Stimulated activated CD8-positive, alpha-beta memory T cell treated with anti-CD3 and anti-CD28 coated beads, Interleukin-15, amount 100 ng/mL, for 1 hour (primary cell): ENCODE results near the gene D2HGDH.
A peak's percentile ranks its signal among the peaks of the same experiment; 100 is the strongest.
"Not testable (repeated sequence)": the region's sequence is repeated elsewhere in the genome, so short reads cannot be mapped to it uniquely, and the experiment has no call there.

ENCODE experiments used
- DNase-seq: peaks from one replicate; pipeline ENCODE4 v3.0.0-alpha.2; 2020; ENCODE audit warnings: low read depth

The D2HGDH gene

GRCh38 chr2:241748468-241749256 is 14.2 kb downstream of the D2HGDH start:
- no peak for DNase-seq

DNA sequence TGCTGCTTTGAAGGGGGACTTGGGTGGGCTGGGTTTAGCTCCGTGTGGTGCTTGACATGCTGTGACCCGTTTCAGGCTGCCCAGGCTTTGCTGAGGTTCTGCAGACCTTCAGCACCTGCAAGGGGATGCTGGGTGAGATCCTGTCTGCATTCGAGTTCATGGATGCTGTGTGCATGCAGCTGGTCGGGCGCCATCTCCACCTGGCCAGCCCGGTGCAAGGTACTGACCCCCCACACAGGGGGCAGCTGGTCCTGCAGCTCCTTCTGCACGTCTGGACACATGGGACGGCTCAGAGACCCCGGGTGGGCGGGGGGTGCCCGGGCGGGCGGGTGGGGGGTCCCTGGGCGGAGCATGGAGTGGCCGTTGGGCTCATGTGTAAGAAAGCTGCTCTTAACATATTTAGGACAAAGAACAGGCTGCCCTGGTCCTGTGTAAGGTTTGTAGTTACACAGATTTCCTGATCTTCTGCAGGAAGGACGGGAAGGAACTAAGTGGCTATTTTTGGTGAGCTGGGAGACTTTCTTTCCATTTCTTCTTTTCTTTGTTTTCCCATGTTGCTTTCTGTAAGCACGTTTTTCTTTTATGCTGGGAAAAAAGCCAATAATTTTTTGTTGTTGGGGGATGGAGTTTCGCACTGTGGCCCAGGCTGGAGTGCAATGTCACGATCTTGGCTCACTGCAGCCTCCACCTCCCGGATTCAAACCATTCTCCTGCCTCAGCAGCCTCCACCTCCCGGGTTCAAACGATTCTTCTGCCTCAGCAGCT is 15.8 kb downstream of the D2HGDH start:
- DNase-seq, result no peak

GRCh38 chr2:241751152-241751551 is 16.7 kb downstream of the D2HGDH start:
- DNase-seq, result no peak

DNA sequence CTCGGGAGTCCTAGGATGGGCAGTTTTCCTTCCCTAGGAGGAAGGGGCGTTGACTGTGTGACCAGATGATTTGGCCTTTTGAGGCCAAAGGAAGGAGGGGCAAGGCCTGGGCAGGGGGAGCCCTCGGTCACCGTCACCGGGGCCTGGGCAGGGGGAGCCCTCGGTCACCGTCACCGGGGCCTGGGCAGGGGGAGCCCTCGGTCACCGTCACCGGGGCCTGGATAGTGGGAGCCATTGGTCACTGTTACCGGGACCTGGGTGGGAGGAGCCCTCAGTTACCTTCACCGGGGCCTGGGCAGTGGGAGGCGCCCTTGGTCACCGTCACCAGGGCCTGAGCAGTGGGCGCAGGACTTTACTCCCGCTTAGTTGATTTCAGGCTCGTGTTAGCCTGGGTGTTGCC is 17.3 kb downstream of the D2HGDH start:
- no peak for DNase-seq

DNA sequence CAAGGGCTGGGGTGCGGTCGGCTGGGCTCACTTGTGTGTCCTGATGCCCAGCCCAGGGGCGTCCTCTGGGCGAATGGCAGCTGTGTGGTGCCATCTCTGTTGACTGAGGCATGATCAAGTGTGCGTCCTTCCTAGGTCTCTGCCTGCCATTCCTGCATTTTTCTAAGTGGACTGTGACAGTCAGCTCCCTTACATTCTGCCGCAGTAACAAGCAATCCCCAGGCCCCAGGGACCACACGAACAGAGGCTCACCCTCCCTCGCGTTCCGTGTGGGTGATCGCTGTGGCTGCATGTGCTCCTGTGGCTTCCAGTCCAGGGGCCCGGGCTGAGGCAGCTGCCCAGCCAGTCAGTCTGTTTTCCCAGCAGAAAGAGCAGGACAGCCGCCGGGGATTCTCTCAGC is 17.8 kb downstream of the D2HGDH start:
- DNase-seq, result no peak

GRCh38 chr2:241752689-241753276 is 18.4 kb downstream of the D2HGDH start:
- DNase-seq, result no peak

DNA sequence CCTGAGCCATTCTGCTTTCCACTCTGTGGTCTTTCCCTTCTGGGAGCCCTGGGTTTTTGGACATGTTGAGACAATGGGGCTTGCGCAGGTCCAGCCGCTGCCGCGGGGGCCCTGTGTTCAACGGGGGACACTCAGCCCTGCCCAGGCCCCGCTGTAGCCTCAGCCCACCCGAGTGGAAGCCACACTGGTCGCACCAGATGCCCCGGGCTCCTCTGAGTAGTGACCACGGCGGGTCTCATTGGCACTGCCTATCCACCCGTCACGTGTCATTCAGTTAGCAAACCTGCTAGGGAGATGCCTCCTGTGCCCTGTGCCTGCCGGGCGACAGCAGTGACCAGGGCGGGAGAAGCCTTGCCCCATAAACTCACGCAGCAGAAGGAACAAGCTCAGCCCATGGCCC is 19.1 kb downstream of the D2HGDH start:
- no peak for DNase-seq

DNA sequence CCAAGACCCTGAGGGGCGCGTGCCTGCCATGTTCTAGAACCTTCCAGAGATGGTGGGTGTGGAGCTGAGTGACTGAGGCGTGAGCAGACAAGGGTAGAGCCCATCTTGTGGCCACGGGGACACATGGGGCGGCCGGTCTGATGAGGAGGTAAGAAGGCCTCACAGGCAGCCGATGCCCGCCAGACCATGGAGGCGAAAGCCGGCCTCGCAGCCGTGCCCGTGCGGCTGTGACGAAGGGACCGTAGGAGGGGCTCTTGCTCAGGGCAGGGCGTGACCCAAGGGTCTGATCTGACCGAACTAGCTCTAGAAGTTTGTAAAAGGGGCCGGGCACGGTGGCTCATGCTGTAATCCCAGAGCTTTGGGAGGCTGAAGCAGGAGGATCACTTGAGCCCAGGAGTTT is 19.6 kb downstream of the D2HGDH start:
- no peak for DNase-seq

GRCh38 chr2:241755166-241755565 is 20.7 kb downstream of the D2HGDH start:
- no peak for DNase-seq

- DNase-seq, result no peak
These were observed 21.3 kb downstream of the D2HGDH start for GRCh38 chr2:241755777-241756176.

- DNase-seq, result no peak
These were observed 24.8 kb downstream of the D2HGDH start for GRCh38 chr2:241759067-241759807.

DNA sequence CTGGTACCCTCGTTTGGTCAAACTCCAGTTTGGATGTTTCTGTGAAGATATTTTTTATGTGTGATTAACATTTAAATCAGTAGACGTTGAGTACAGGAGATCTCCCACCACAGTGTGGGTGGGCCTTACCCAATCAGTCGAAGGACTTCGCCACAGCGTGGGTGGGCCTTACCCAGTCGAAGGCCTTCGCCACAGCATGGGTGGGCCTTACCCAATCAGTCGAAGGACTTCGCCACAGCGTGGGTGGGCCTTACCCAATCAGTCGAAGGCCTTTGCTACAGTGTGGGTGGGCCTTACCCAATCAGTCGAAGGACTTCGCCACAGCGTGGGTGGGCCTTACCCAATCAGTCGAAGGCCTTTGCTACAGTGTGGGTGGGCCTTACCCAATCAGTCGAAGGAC is 25.5 kb downstream of the D2HGDH start:
- not testable (repeated sequence) for DNase-seq

DNA sequence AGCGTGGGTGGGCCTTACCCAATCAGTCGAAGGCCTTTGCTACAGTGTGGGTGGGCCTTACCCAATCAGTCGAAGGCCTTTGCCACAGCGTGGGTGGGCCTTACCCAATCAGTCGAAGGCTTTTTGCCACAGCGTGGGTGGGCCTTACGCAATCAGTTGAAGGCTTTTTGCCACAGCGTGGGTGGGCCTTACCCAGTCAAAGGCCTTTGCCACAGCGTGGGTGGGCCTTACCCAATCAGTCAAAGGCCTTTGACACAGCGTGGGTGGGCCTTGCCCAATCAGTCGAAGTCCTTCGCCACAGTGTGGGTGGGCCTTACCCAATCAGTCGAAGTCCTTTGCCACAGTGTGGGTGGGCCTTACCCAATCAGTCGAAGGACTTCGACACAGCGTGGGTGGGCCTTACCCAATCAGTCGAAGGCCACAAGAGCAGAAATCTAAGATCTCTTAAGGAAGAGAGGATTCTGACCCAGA is 25.9 kb downstream of the D2HGDH start:
- no peak for DNase-seq

- no peak for DNase-seq
These were observed 28.0 kb downstream of the D2HGDH start for GRCh38 chr2:241762321-241762932.

DNA sequence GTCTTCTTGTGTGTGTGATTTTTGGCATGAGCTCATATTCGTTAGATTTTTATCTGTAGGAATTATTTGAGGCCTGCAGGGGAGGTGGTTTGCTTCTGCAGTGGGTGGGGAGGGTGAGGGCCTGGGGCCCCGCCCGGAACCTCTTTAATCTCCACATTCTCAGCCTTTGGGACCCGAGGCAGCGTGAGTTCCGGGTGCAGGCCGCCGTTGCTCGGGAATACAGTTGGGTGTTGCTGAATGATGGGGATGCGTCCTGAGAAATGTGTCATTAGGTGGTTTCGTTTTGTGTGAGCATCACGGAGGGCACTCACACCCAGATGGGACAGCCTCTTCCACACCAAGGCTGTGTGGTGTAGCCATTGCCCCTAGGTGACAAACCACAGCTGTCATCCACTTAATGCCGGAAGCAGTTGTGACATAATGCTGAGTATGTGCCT is 28.5 kb downstream of the D2HGDH start:
- DNase-seq, result peak; percentile 24

DNA sequence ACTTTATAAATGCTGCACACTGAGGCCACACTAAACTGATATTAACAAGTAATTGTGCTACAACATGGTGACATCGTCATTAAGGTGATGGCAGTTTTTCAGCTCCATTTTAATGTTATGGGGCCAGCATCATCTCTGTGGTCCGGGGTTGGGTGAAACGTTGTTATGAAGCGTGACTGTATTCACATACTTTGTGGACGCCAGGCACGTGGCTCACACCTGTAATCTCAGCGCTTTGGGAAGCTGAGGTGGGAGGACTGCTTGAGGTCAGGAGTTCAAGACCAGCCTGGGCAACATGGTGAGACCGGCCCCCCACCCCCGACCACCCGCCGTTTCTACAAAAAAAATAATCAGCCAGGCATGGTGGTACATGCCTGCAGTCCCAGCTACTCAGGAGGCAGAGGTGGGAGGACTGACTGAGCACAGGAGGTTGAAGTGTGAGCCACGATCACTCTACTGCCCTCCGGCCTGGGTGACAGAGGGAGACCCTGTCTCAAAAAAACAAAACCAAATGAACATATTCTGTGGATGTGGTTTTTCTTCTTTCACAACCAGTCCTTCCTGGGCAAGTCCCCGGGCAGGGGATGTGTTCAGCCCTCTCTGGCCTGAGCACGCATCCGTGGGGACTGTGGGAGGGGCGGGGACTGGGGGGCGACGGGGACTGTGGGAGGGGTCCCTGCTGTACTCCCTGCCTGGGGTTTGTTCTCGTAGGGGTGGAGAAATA is 29.3 kb downstream of the D2HGDH start:
- no peak for DNase-seq

DNA sequence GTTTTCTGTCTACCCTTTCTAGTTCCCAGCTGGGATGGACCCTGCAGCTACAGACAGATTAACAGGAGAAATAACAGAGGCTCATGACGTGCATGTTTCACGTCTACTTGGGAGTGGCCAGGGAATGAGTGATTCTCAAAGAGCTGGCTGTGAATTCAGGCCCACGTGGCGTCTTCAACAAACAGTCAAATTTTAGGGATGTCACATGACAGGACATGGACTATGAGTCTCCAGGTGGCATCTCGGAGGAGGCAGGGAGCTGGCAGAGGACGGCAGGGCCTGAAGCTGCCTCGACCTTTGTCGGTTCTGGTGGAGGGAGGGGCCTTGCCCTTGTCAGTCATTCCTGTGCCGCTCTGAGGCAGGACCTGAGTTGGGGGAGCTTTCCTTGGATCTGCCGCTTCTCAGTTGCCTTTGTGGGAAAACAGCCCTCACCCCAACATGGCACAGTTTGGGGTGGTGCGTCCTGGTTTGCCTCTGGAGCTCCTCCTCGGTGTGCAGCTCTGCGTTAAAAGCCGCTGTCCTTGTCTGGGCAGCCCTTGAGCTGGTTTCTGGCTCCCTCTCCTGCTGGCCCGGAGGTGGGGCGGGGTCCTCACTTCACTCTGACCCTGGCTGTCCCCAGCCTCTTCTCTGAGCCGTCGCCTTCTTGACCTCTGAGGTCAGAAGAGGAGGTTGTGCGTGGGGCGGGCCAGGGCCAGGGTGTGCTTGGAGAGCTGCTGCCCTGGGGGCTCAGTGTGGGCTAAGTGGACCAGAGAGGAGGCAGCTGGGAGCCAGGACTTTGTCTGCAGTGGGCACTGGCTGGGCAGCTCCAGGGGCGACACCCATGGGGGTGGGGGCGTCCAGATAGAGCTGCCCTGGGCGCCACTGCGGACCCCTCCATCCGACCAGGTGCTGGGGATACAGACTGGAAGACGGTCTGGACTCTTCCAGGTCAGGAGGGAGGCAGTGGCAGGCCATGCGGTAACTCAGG is 30.1 kb downstream of the D2HGDH start:
- DNase-seq, result no peak

GRCh38 chr2:241767464-241768250 is 33.2 kb downstream of the D2HGDH start:
- DNase-seq, result no peak

GRCh38 chr2:241768251-241768711 is 33.9 kb downstream of the D2HGDH start:
- no peak for DNase-seq
